Kidney (tissue), 14 donors: Measurements from ENCODE around the gene FAM222B. TPM values are rescaled to one million over a fixed set of nuclear protein-coding genes. Genes with fewer than 3 reads are reported as not detected.

Source experiments
- DNase-seq, 5 donors: peaks; one replicate each; pipeline ENCODE4 v3.0.0-alpha.2; 2013 to 2020
- FAIRE-seq: peaks from 2 replicates; lab custom pipeline; 2012; peaks lifted over from hg19 to GRCh38; lab: Jason Lieb, UNC
- H3K27ac ChIP-seq, 2 donors: one replicate each; pipeline ENCODE4 v1.7.0; 2013; ENCODE audit warnings: low read depth in 2 of 2, low read length in 2 of 2, inconsistent platforms in 1 of 2
- H3K27me3 ChIP-seq: one replicate; pipeline ENCODE4 v1.7.1; 2013; ENCODE audit warnings: low read length, inconsistent platforms; ENCODE audit not compliant: control insufficient read depth, insufficient read depth
- H3K36me3 ChIP-seq, 3 donors: one replicate each; pipeline versions ENCODE4 v1.7.0 to v1.7.1; 2013; ENCODE audit warnings: low read length in 3 of 3, control low read depth in 1 of 3, inconsistent platforms in 1 of 3; ENCODE audit not compliant: insufficient read depth in 3 of 3, control insufficient read depth in 2 of 3
- H3K4me1 ChIP-seq, 3 donors: one replicate each; pipeline versions ENCODE4 v1.7.0 to v1.7.1; 2013; ENCODE audit warnings: low read length in 3 of 3, inconsistent platforms in 1 of 3, low read depth in 1 of 3; ENCODE audit not compliant: control insufficient read depth in 2 of 3, insufficient read depth in 2 of 3
- H3K4me3 ChIP-seq, 3 donors: one replicate each; pipeline versions ENCODE4 v1.7.0 to v1.8.1; 2013; ENCODE audit warnings: low read length in 3 of 3, control low read depth in 1 of 3, inconsistent platforms in 1 of 3
- H3K9ac ChIP-seq, 3 donors: one replicate each; pipeline versions ENCODE4 v1.7.0 to v1.7.1; 2013; ENCODE audit warnings: low read length in 3 of 3, control low read depth in 1 of 3, inconsistent platforms in 1 of 3
- H3K9me3 ChIP-seq, 3 donors: one replicate each; pipeline versions ENCODE4 v1.7.0 to v1.7.1; 2013; ENCODE audit warnings: low read length in 3 of 3, control low read depth in 1 of 3, inconsistent platforms in 1 of 3; ENCODE audit not compliant: control insufficient read depth in 2 of 3, insufficient read depth in 1 of 3
- intact Hi-C: fragments of 100-400 bp; cut with DNase I; formaldehyde crosslinking; loops from one replicate; pipeline ENCODE4 v1.11.1; 2022
- polyA plus RNA-seq: library from polyadenylated mRNA; stranded (reverse); fragments of 350-450 nt; fragmentation: Illumina TruSeq; extraction: RNeasy Lipid Tissue Mini Kit (QIAGEN cat#74804); gene quantifications from one replicate; pipeline ENCODE4 v1.2.3, GENCODE V29; 2014; ENCODE audit warnings: low read depth, low replicate concordance; ENCODE audit not compliant: insufficient read depth
- total RNA-seq: library from RNA; stranded (reverse); fragmentation: NEBNext Ultra II Directional; extraction: Animal tissue kit (Norgen Biotek cat#: 25700); gene quantifications from one replicate; pipeline ENCODE4 v1.2.1, GENCODE V29; 2021
- TF ChIP-seq, protein P1 (sequence below): IDR thresholded peaks from 3 replicates; pipeline ENCODE4 v1.5.1; 2012; ENCODE audit warnings: mild to moderate bottlenecking, moderate library complexity, borderline replicate concordance; ENCODE audit not compliant: insufficient read depth; ENCODE audit errors: extremely low read depth
- donor health status: control.
- donor health status: control.
- donor health status: control.
- donor health status: control.
- donor health status: control.
- donor health status: DM: yes; HTN: yes; CAD: no.
- donor health status: Normal renal cell carcinoma (clear cell type).

The FAM222B gene
- total and polyA plus RNA-seq, 2 donors from 2014 or later: 13.0 to 31.0 TPM

DNA sequence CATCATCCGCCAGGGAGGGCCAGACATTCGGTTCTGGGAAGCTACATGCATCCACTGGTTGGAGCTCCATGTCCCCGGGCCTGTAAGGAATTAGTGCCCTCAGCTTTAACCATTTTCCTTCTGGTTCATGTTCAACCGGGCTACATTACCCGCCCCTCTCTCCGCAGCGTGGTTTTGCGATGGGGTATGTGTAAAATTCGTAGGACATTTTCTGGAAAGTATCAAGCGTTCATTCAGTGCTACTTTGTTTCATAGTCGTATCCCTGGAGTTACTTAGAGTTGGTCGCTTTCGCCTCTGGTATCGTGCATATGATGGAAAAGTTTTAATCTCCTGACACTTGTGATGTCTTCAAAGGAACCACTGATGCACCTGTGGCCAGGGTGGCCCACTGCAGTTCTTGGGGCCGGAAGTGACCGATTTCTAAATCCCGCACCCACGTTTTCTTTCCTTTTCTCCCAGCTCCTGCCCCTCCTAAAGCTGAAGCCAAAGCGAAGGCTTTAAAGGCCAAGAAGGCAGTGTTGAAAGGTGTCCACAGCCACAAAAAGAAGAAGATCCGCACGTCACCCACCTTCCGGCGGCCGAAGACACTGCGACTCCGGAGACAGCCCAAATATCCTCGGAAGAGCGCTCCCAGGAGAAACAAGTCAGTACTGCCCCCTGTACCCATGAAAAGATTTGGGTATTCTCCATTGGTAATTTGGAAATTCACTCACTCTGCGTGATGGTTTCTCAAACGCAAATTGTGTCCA is 122.2 kb downstream of the FAM222B start:
- no peak for FAIRE-seq
- Histone ChIP-seq H3K4me3 (peak overlapping the region; percentile 92 to 99 (median 96)), H3K4me1 (peaks cover 6 to 43% (median 18%) of the 10 kb centered on the region in 3 donors), H3K9me3 (no peaks in the 10 kb centered on the region), H3K36me3 (peaks cover 8 to 27% (median 16%) of the 10 kb centered on the region in 3 donors), H3K9ac (peak overlapping the region; percentile 87 to 95 (median 87)), H3K27ac (peak overlapping the region; percentile 92 to 93), H3K27me3 (no peaks in the 10 kb centered on the region)
- intact Hi-C loops: no loop called here
- TF ChIP-seq, protein P1, sequence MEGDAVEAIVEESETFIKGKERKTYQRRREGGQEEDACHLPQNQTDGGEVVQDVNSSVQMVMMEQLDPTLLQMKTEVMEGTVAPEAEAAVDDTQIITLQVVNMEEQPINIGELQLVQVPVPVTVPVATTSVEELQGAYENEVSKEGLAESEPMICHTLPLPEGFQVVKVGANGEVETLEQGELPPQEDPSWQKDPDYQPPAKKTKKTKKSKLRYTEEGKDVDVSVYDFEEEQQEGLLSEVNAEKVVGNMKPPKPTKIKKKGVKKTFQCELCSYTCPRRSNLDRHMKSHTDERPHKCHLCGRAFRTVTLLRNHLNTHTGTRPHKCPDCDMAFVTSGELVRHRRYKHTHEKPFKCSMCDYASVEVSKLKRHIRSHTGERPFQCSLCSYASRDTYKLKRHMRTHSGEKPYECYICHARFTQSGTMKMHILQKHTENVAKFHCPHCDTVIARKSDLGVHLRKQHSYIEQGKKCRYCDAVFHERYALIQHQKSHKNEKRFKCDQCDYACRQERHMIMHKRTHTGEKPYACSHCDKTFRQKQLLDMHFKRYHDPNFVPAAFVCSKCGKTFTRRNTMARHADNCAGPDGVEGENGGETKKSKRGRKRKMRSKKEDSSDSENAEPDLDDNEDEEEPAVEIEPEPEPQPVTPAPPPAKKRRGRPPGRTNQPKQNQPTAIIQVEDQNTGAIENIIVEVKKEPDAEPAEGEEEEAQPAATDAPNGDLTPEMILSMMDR: no peak
- DNase-seq: no peak

DNA sequence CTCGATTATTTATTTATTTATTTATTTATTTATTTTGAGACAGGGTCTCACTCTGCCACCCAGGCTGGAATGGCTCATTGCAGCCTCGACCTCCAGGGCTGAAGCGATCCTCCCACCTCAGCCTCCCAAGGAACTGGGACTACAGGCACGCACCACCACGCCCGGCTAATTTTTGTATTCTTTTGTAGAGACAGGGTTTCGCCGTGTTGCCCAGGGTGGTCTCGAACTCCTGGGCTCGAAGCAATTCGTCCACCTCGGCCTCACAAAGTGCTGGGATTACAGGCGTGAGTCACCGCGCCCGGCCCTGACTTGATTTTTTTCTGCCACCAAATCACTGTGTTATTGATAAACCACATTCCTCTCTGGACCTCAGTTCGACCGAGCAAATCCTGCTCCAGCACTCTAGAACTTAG is 123.6 kb downstream of the FAM222B start:
- Histone ChIP-seq H3K27ac (peak overlapping the region; percentile 91 to 93), H3K36me3 (peaks cover 8 to 32% (median 21%) of the 10 kb centered on the region in 3 donors), H3K9ac (peak overlapping the region; percentile 71 to 95 (median 85)), H3K9me3 (no peaks in the 10 kb centered on the region), H3K4me3 (peak overlapping the region; percentile 70 to 99 (median 73)), H3K27me3 (no peaks in the 10 kb centered on the region), H3K4me1 (peaks cover 6 to 37% (median 18%) of the 10 kb centered on the region in 3 donors)
- DNase-seq (peak in 1 of 5 donors; percentile 20), FAIRE-seq (no peak)
- TF ChIP-seq, protein P1: no peak
- intact Hi-C loops: no loop called here

- peak overlapping the region; percentile 27 to 69 (median 30) for H3K9ac ChIP-seq
- DNase-seq (peak in 3 of 5 donors; percentile 78 to 90 (median 89)), FAIRE-seq (no peak)
- intact Hi-C loops: no loop called here
- no peaks in the 10 kb centered on the region for H3K9me3 ChIP-seq
- peak overlapping the region; percentile 66 to 73 (median 70) for H3K4me3 ChIP-seq
- H3K27ac ChIP-seq: peak overlapping the region; percentile 81 to 91
- H3K36me3 ChIP-seq: peaks cover 6 to 29% (median 20%) of the 10 kb centered on the region in 3 donors
- TF ChIP-seq, protein P1: no peak
- peaks cover 6 to 37% (median 18%) of the 10 kb centered on the region in 3 donors for H3K4me1 ChIP-seq
- no peaks in the 10 kb centered on the region for H3K27me3 ChIP-seq
Observed at GRCh38 chr17:28718333-28719020, 124.1 kb downstream of the FAM222B start.
